GM21423 (cell line): ENCODE results near the gene ACYP2.
"Not testable (repeated sequence)": the region's sequence is repeated elsewhere in the genome, so short reads cannot be mapped to it uniquely, and the experiment has no call there.

ENCODE experiments used
- ATAC-seq: cut with Tn5 transposase; IDR thresholded peaks from one replicate; pipeline ENCODE4 v1.9.1; 2021; ENCODE audit warnings: mild to moderate bottlenecking, moderate library complexity; ENCODE audit not compliant: unreplicated experiment

Gene ACYP2

GRCh38 chr2:54262015-54262765, 146.8 kb downstream of the ACYP2 start:
- no peak for ATAC-seq

DNA sequence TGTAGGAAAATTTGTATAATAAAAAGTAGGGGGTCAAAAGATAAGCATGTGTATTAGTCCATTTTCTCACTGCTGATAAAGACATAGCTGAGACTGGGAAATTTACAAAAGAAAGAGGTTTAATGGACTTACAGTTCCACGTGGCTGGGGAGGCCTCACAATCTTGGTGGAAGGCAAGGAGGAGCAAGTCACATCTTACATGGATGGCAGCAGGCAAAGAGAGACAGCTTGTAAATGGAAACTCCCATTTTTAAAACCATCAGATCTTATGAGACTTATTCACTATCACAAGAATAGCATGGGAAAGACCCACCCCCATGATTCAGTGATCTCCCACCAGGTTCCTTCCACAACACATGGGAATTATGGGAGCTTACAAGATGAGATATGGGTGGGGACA, 149.7 kb downstream of the ACYP2 start:
- not testable (repeated sequence) for ATAC-seq

DNA sequence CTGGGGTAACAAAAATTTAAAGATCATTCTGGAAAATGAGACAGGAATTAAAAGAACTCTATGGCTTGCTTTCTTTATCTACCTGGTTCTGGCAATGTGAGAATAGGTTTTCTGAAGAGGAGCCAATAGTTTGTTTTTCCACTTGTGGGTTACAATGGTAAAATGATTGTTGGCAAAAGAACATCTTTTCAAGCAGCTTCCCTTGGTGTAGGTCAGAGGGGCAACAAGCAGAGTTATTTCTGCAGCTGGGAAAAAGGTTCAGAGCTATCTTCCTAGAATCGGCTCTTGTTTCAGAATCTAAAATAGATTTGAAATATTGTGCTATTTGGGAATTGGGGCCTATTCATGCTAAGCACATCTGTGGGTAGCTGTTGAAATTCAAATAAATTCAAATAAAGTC, 152.2 kb downstream of the ACYP2 start:
- ATAC-seq, result no peak

DNA sequence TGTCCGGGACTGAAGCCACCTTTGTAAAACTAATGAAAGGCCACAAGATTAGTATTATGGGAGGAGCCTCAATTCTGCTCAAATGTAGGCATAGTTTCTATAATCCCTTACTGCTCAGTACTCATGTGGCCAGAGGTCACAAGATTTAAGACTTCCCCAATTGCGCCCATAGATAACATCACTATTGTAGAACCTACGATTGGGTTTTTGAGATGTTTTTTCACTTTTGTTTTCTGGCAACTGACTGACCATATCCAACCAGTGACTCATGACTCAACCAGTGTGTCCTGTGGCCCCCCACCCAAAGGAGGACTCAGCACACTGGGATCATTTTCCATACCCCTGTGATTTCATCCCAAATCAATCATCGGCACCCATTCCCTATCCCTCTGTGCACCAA, 155.8 kb downstream of the ACYP2 start:
- no peak for ATAC-seq

DNA sequence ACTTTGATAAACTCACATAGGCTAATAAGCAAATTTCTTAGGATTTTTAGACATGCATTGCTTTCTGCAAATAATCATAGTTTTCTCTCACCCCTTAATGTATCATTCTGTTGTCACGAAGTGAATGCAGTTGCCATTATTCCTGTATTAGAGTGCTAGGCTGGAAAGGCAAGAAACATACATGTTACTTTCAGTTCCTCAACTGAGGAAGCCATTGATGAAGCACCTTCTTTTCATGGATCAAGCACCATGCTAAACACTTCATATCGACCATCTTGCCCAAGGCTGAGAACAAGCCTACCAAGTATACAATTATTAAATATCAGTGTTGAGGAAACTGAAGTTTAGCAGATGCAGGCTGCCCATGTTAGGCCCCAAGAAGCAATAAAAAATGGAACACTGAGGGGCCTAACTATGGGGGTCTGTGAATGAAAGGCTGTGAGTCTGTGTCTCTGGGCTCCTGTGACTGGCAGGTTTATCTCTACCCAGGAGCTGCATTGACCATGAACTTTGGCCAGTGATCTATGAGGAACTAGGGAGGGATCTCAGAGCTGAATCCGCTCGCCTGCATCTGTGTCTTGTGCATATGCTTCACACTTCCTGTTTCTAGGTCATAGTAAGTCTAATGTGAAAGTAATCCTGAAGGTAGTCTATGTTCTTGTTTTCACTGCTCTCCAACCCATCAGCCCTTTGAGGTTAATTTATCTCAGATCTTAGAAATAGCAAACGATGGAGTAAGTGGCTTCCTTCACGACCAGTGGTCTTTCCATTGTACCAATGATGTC, 156.6 kb downstream of the ACYP2 start:
- ATAC-seq, result peak; percentile 95

DNA sequence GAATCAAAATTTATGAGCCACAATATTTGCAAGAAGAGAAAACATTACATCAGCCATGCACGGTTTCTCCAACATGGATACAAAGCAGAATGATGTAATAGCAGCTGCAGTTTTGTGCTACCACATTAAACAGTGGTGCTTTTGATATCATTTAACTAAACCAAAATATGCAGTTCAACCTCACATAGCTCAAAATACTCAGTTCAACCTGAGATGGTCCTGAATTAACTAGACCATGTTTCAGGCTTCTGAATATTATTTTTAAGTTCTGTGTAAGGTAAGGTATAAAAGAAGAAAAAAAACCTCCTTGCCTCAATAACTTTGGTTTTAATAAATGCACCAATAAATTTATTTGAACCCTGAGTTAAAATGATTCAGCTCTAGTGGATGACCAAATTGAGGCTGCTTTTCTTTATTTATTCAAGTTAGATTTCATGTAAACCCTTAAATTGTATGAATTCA, 159.4 kb downstream of the ACYP2 start:
- no peak for ATAC-seq

DNA sequence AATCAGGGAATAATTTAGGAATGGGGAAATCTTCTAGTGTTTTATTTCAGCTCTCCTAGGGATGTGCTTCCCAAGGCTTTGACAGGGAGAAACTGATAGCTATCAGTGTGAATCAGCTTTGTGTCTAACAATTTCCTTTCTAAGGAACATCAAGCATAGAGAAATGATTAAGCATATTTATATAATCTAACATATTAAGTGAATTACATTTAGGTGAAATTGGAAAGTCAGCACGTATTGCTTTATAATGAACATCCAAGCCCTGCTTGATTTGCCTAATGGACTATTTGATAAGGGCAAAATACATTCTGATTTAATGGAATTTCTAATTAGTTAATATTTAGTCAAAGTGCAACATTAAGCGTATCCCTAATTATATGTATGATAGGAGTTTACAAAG, 160.1 kb downstream of the ACYP2 start:
- no peak for ATAC-seq

- ATAC-seq, result no peak
Observed at GRCh38 chr2:54279385-54279784, 164.0 kb downstream of the ACYP2 start.

DNA sequence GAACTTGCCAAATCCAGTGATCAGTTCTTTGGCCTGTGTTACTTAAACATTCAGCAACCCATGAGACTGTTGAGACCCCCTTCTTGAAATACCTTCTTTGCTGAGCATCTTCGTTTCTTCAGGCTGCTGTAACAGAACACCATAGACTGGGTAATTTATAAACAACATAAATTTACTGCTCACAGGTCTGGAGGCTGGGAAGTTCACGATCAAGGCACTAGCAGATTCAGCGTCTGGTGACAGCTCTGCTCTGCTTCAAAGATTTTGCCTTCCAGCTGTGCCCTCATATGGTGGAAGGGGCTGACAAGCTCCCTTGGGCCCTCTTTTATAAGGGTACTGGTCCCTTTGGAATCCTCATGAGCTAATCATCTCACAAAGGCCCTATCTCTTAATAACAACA, 169.4 kb downstream of the ACYP2 start:
- ATAC-seq, result no peak

- no peak for ATAC-seq
Observed at GRCh38 chr2:54285451-54285850, 170.0 kb downstream of the ACYP2 start.

DNA sequence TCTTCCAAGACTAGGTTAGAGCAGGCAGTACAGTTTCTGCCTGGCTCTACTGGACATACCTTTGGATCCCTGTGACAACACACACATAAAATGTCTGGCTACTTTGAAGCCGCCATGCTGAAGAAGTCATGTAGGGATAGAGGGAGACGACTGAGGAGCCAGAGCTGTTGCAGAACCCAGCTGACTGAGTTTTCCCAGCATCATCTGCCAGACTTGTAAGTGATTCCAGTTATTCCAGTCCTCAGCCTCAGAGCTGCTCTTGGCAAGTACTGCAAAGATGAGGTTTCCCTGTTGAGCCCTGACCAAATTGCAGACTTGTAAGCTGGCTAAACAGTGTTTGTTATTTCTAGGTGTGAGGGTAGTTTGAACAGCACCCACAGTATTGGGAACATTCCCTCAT, 172.1 kb downstream of the ACYP2 start:
- no peak for ATAC-seq

DNA sequence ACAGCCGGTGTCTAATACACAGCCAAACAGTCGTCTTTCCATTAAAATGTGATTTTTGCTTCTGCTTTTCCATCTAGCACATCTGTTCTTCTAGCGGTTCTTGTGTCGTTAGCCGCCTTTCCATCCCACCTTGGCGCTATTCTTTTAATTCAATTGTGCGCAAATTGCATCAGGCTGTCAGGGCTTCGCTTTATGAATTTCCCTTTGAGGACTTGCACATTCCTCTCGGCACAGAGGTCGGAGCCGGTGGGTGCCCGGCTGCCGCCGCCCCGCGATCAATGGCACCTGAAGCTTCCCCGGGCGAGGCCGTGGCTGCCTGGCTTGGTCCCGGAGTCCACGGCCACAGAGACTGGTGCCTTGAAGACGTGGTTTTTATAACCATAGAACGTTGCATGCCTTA, 174.5 kb downstream of the ACYP2 start:
- ATAC-seq, result no peak

- ATAC-seq, result no peak
Observed at GRCh38 chr2:54290356-54291025, 175.1 kb downstream of the ACYP2 start.

DNA sequence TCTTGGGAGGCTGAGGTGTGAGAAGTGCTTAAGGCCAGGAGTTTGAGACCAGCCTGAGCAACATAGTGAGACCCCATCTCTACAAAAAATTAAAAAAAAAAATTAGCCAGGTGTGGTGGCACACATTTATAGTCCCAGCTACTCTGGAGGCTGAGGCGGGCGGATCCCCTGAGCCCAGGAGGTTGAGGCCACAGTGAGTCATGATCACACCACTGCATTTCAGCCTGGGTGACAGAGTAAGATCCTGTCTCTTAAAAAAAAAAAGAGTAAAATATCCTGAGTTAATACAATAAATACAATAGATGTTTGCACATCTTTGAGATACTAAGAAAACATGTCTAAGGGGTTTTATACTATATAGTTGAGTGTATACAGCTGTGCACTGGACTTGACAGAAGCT, 179.2 kb downstream of the ACYP2 start:
- not testable (repeated sequence) for ATAC-seq

DNA sequence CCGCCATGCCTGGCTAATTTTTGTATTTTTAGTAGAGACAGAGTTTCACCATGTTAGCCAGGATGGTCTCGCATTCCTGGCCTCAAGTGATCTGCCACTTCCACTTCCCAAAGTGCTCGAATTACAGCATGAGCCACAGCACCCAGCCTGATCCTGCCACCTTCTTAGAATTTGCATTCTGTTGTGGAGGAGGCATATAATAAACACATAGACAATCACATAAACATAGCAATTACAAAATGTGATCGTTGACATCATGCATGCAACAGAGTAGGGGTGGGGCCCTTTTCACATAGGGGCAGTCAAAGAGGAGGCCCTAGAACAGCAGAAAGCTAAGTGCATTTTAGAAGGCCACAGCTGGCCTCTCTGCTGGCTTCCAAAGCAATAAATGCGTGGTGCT, 180.5 kb downstream of the ACYP2 start:
- no peak for ATAC-seq

GRCh38 chr2:54298514-54298913, 183.1 kb downstream of the ACYP2 start:
- ATAC-seq, result no peak

- no peak for ATAC-seq
Observed at GRCh38 chr2:54303631-54304030, 188.2 kb downstream of the ACYP2 start.

DNA sequence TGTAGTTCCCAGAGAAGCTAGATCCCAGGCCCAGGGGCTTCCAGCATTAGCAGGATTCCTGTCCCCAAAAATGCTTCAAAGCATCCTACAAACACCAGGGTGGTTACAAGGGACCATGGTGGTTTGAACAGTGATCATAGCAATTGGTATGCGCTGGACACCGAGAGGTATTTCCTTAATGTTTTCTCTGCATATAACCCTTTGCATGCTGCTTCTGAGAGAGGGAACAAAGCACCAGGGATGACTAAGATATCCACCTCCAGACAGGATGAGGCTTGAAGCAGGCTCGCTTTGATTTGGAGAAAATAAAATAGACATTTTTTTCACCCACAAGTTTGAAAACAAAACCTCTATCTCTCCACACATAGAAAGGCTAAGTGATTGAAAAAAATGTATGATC, 191.1 kb downstream of the ACYP2 start:
- ATAC-seq, result no peak

DNA sequence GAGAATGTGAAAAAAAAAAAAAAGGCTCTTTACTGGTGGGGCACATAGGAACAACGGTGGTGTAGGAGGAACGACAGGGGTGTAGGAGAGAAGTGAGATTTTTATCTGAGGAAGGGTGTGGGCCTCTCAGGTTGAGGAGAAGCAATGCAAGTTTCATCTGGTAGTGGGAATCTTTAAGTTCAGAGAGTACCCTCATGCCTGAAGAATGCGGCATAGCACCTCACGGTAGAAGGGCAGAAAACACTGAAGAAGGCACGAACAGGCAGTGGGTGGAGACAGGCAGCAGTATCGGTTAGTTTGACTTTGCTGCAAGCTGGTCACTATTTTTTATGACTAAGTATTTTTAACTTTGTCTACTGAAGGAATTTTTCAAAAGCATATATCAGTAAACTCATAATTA, 192.8 kb downstream of the ACYP2 start:
- ATAC-seq, result no peak

GRCh38 chr2:54308782-54309181, 193.4 kb downstream of the ACYP2 start:
- no peak for ATAC-seq

GRCh38 chr2:54310311-54310710, 194.9 kb downstream of the ACYP2 start:
- ATAC-seq, result no peak

DNA sequence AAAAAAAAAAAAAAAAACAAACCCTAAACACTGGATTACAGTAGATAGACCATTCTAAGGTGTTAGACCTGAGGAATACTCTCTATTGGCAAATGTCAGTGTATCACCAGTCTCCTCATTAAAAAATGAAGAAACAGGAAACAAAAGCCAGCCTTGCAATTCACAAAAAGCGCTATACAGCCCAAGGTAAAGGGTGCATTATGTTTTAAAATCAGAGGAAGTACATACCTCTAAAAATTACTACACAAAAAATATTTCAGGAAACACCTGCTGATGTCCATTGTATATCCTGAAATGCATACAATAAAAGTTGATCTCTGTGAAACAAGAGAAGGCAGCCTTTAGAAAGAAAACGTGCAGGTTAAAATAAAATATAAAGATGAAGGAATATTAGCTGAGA, 195.5 kb downstream of the ACYP2 start:
- no peak for ATAC-seq
